Activated CD4-positive, CD25-positive, alpha-beta regulatory T cell treated with anti-CD3 and anti-CD28 coated beads, Interleukin-2, amount 50 U/mL, for 24 hours (primary cell): ENCODE results near the gene UBE2V1.
"Not testable (repeated sequence)": the region's sequence is repeated elsewhere in the genome, so short reads cannot be mapped to it uniquely, and the experiment has no call there.

Experiments
- ATAC-seq, 2 donors: fragments of 150-1000 bp; cut with Tn5 transposase; one replicate each; pipeline ENCODE4 v1.10.0; 2021; ENCODE audit warnings: mild to moderate bottlenecking in 1 of 2, moderate library complexity in 1 of 2

Gene UBE2V1

DNA sequence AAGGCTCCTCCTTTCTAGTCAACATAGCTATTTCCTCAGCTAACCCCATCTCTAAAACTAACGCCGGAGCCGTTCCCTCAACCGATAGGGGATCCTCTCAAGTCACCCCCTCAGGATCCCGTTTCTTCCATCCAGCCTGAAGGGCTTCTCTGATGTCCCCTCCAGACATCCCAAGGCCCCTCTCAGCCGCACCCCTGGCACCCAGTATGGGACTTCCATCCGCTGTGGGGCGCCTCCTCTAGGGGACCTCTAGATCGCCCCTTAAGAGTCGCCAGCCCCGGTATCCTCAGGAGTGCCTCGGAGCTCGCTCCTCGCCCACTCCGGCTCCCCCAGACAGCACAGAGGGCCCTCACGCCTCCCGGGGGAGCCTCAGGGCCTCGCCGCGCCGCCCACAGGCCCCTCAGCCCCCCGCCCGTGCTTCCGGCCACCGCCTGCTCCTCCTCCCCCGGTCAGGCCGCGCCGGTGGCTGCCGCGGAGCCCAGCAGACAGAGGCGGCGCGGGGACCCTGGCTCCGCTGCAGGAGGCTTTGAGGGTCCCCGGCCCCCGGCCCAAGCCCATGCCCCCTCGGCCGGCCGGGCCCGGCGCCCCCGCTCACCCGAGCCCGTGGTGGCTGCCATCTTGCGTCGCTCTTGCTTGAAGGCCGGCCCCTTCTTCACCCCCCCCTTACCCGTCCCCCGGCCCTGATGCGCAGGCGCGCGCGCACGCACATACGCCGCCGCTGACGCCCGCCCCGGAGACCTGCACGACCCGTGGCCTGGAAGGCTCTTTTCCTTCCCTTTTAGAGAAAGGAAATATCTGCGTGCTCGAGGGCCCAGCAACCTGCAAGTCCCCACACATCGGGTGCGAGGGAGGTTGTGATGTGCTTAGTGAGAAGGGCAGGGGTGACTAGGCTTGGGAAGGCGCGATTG, at the start of gene UBE2V1:
UBE2V1 (minus strand) TSS at position 639 of the 908 bp plus-strand sequence; CDS start at position 617, 22 bp downstream.
- ATAC-seq = peak; percentile 59 to 66

DNA sequence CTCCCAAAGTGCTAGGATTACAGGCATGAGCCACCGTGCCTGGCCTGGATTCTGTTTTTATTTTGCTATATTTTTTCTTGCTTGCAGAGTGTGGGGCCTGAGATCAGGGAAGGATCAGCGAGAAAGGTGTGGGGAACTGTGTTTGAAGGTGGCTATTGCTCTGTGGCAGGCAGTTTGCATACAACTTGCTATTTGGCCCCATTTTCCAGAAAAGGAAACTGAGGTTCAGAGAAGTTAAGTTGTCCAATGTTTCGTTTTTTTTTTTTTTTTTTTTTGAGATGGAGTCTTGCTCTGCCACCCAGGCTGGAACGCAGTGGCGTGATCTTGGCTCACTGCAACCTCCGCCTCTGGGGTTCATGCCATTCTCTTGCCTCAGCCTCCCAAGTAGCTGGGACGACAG, 48.5 kb upstream of the UBE2V1 start:
- ATAC-seq = not testable (repeated sequence)

DNA sequence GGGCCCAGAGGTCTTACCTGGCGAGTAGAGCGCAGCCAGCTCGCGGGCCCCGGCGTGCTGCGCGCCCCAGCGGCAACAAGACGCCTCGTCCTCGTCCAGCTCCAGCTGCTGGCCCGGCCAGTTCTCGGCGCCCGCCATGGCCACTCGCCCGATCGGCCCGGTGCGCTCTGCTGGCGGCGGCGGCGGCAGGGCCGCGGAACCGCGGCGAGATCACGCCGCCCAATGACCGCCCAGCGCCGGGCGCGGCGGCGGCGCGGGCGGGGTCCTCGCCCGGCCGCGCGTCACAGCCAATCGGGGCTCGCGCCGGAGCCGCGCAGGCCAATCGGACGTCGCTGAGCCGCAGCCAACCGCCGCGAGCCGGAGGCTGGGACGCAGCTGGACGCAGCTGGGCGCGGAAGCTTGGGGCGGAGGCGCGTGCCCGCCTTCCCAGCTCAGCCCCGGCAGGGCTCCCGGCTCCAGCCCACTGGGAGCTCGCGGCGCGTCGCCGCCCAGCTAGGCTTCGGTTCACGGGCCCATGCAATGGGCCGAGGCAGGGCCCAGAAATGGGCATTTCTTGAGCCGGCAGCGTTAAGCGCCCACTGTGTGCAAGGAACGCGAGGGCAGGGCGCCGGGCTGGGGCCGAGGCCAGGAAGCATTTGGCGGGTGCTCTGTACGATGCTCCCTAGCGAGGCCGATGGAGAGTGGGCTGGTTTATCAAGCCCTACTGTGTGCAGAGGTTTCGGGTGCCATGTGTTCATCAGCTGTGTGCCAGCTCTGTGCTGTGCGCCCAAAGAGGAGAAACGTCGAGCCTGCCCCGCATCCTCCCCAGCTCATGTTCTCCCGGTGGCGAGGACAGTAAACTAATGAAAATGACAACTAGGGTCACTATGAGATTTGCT, 40.8 kb upstream of the UBE2V1 start, which contains the start of gene PEDS1:
PEDS1 (minus strand) TSS at position 224 of the 878 bp plus-strand sequence; CDS start at position 138, 86 bp downstream.
- ATAC-seq = peak; percentile 98 to 99

DNA sequence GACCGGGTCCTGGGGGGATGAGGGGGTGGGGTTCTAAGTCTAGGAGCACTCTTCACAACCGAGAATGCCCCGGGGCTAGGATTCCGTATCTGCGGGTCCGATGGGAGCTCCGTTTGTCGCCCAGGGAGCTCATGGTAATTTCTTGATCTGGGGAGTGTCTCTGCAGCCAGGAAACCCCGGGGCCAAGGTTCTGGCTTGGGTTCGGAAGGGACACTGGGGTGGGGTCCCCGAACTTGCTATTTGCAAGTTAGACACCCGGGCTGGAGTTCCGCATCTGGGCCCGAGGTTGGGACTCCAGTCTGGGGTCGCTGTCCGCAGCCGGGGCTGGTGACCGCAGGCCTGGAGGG, 40.2 kb upstream of the UBE2V1 start:
- no peak for ATAC-seq

DNA sequence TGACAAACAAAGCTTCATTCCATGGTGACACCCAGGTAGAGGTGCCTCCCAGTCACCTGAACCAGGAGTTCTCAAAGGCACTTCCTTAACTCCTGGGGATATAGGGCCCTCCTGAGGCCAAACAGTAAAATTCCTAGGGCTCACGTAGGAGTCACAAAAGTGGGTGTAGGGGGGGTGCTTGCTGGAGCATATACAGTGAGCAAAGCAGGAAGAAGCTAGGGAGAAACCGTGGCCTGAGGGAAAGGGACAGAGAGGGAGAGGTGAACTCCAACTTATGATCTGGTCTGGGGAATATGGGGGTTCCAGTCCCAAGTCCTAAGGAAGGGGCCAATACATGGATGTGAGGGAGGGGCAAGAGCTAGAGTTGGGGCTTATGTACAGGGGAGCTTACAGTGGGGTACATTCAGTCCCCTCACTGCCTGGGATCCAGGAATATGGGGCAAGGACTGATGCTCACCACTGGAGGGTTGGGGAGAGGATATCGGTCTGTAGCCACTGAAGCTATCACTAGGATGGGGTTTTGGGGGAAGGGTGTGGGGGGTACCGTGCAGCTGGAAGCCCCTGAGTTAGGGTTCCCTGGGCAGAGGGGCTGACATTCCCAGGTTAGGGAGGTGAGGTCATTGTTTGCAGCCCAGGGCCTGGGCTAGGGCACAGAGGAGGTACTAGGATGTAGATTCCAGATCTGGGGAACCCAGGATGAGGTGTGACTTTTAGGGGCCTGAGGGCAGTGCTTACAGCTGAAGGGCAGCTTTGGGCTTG, 39.6 kb upstream of the UBE2V1 start:
- ATAC-seq = no peak

DNA sequence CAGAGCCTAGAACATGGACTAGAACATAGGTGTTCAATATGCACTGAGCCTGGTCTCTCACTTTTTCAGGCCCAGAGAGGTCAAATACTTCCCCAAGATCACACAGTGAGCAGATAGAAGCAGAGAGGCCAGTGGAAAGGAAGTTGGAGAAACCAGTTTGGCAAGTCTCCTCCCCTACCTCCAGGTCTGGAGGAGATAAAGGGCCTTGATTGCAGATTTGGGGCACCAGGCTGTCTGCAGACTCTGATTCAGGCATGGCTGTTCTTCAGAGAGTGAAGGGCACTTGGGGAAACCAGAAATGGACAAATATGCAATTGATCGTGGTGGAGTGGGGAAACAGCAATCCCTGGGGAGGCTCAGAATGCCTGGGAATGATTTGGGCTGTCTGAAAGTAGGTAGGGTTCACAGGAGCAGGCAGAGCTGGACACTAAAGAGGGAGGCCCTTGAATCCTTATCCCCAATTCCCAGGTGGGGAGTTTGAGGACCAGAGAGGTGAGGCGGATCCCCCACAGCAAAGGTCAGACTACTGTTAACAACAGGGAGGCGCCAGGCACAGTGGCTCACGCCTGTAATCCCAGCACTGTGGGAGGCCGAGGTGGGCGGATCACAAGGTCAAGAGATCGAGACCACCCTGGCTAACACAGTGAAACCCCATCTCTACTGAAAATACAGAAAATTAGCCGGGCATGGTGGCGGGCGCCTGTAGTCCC, 38.2 kb upstream of the UBE2V1 start:
- ATAC-seq = no peak

DNA sequence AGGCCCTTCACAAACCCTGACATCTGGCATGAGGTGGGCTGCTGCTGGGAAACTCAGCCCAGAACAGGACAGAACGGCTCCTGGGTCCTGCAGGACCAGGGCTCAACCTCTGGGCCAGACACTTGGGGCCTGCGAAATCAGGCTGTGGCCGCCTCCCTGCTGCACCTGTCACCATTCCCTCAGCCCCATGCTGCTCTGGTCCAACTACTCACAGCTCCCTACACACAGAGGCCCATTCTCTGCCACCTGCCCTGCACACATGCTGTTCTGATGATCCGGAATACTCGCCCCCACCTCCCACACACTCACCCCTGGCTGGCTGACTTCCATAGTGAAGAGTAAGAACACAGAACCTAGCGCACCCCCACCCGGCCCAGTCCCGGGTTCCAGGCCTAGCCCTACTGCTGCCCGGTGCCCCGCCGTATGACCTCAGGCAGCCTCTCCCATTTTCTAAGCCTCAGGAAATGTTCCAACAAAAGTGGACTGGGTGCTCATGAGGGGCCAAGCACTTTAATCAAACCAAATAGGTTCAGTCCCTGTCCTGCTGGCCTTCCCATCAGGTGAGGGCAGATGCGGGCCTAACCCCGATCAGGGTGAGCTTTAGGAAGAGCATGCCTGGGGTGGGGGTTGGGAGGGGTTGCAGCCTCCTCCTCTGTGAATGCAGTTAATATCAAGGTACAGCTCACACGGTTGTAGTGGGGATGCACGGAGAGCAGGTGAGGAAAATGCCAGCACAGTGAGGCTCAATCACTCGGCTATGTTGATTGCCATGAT, 36.7 kb upstream of the UBE2V1 start:
- no peak for ATAC-seq

DNA sequence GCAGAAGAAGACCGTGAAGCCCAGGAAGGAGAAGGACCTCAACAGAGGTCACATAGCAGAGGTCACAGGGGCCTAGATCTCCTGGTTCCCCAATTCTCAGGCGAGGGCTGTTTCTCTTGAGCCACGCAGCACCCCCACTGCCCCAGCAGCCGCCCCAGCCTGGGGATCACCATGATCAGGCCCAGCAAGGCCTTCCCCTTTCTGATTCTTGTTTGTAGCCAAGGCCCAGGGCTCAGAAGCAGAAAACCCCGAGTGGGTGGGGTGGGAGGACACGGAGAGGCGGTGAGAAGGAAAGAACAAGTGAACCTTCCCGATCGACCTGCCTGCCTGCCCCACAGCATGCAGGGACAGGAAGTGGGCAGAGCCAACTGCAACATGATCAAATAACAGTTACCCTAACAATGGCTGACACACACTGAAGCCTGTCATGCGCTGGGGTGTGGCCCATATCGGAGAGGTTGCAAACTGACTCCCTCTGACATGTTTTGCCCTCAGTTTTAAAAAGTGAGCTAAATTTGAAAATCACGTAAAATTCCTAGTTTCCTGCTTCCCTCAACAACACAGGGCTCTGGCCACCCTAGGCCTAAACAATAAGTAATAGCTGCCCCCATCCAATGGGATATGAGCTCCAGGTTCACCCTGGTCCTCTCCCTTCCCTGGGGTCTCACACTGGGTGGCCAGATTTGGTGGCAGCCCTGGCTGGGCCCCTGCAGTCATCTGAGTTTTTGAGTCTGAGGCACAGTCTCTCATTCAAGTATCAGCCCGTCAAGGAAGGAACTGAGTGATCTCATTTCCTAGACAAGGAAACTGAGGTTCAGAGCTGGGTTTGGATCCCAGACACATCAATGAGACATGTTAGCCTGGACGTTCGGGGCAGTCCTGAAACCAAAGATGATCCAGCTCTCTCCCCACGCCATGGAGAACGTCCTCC, 34.0 kb upstream of the UBE2V1 start:
- ATAC-seq = peak; percentile 99

DNA sequence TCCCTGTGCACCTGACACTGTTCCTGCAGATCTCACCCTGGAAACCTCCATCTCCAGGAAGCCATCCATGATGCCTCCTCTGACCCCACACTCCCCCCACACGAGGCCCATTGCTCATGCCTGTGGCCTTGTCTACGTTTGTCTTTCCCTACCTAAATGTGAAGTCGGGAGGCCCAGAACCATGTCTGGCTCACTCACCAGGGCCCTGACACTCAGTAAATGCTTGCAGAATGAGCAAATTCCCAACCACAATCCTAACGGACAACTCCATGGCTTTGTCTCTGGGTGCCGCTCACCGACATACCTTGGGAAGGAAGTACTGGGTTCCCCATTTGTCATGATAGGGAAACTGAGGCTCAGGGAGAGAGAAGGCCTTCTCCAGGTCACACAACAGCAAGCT, 33.3 kb upstream of the UBE2V1 start:
- no peak for ATAC-seq

DNA sequence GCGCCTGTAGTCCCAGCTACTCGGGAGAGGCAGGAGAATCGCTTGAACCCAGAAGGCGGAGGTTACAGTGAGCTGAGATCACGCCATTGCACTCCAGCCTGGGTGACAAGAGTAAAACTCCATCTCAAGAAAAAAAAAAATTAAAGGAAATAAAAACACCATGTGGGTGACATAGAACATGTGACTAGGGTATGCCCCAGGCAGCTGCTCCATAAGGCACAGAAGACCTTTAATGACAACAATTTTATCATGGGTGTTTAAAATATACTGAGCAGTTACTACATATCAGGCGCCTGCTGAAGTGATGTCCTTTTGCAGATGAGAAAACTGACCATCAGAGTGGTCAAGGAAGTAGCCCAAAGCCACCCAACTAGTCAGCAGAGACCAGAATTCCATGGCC, 32.6 kb upstream of the UBE2V1 start:
- no peak for ATAC-seq

DNA sequence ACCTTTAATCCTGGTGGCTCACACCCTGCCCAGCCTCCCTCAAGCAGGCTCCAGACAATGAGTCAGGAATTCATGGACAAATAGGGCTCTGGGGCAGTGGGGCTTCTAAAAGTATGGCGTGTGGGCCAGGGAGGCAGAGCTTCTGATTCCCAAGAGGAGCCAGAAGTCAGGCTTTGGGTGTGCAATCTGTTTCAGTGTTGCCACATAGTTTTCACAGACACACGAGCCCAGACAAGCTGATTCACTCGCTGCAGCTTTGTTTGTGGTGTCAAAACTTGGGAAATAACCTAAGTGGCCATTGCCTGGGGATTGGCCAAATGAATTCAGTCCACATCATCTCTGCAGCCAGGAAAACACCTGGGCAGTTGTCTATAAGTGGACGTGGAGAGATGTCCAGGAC, 31.4 kb upstream of the UBE2V1 start:
- no peak for ATAC-seq

DNA sequence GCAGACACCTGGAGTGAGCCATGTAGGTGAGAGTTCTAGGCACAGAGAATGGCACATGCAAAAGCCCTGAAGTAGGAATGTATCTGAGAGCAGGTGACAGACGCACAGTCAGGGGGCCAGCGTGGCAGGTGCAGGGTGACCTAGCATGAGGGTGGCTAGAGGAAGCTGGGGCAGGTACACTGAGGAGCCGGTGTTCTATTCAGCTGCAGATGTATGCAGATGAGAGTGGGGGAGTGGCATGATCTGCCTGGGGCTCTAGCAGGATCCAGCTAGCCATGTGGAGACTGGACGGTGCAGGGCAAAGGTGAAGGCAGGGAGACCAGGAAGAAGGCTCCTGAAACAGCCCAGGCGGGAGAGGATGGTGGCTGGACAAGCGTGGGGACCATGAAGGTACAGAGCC, 29.9 kb upstream of the UBE2V1 start:
- ATAC-seq = no peak

DNA sequence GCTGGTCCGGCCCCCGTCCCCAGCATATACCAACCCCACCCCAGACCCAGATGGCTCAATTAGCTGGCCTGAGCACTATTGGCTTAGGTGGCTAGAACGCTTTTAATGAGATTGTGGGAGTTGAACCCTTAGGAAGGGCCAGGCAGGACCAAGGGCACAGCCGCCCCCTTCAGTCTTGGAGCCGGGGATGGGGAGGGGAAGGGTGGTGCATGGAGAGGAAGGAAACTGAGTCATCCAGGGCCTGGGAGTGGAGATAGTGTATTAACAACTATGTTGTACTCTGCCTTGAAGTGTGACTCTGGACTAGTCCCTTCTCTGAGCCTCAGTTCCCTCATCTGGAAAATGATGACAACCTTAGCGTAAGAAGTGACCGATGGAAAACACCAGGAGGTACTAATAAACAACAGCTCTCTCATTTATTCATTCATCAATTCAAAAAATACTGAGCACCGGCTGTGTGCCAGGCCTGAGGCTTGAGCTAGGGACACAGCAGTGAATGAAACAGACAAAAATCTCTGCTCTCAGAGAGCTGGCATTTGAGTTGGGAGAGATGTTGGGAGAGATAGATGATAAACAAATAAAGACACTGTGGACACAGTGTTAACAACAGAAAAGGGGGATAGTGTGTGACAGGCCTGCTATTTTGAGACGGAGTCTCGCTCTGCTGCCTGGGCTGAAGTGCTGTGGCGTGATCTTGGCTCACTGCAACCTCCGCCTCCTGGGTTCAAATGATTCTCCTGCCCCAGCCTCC, 29.0 kb upstream of the UBE2V1 start:
- no peak for ATAC-seq

DNA sequence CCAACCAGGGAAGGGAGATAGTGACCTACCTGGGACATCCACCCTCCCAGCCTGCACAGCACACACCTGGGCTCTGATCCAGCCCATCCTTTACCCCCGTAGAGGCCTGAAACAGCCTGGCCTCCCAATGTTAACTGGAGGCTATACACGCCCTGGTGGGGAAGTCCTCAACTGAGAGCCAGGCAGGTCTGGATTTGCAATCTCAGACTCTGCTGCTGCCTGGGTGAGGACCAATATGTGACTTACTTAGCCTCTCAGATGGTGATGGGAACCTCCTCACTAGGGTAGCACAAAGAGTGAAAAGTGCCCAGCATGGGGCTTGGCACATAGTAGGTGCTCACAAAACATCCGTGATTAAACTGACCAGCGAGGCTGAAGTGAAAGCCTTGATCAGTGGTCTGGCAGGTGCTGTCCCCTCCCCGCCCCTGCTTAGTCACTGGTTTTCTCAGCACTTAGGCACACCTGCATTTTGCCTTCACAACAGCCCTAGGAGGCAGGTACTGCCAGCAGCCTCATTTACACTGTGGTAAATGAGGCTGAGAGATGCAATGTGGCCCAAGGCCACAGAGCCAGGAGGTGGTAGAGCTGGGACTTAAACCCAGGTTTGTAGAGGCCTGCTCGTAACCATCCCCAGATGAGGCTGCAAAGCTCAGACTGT, 28.2 kb upstream of the UBE2V1 start:
- ATAC-seq = no peak

DNA sequence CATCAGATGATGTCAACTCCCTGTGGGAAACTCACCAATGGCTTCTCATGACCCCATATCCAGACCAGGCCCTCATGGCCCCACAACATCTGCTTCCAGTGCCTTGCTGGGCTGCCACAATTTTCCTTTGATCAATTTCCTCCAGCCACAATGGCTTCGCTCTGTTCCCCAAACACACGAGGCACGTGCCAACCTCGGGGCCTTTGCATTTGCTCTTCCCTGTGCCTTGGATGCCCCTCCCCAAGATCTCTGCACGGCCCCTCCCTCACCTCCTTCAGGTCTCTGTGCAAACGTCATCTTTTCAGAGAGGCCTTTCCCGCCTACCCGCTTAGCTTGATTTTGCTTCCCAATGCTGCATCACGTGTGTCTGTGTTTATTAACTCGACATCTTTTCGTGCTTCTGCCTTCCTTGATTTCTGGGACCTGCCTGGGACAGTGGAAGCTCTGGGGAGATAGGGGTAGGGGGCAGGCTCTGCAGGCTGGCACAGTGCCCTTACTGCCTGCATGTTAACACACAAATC, 27.4 kb upstream of the UBE2V1 start:
- no peak for ATAC-seq

DNA sequence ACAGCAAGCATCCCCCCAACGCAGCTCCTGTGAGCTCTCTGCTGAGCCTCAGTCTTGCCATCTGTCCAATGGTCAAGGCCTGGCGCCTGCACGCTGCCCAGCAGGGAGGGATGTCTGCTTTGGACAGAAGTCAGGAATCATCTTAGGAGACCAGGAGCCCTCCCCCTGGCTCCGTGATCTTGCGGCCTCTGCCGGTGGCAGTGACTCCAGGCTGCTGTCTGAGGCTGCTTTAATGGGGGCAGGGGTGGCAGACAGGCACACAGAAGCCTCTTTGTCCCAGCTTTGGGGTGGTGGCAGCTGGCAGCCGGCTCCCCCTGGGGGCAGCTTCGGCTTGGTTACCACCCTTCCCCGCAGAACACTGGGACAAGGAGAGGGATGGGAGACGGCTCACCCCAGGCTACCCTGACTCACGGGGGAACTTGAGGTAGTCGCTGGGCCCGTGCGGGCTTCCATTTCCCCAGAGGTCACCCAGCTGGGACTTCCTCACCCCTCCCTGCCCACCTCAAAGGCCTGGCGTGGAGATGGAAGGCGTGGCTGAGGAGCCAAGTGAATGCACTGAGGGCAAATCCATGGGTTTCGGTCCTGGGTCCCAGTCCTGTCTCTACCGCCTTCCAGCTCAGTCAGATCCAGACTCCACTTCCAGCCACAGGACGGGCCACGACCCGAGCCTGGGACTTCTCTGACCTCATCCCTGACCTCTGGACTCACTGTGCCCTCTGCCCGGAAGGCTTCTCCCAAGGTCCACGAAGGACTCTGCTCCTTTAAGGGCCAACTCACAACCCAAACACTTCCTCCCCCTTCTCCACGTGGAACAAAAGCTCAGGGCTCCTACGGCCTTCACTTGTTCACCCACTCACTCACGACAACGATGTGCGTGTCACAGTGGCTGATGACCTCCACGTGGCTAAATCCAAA, 25.8 kb upstream of the UBE2V1 start:
- no peak for ATAC-seq

DNA sequence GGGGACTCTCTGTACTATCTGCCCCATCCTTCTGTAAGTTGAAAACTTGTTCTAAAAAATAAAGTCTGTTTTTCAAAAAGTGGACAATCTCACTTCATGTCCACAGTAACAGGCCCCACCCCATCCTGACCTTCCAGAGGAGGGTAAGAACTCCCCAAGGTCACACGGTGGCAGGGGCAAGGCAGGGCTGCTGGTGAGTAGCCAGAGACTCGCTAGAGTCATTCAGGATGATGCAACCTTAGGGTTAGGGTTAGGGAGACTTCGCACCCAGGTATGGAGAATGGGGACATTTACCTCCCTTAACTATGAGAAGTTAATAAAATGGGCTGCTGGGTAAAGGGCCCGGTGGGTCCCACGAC, 25.1 kb upstream of the UBE2V1 start:
- ATAC-seq = no peak

DNA sequence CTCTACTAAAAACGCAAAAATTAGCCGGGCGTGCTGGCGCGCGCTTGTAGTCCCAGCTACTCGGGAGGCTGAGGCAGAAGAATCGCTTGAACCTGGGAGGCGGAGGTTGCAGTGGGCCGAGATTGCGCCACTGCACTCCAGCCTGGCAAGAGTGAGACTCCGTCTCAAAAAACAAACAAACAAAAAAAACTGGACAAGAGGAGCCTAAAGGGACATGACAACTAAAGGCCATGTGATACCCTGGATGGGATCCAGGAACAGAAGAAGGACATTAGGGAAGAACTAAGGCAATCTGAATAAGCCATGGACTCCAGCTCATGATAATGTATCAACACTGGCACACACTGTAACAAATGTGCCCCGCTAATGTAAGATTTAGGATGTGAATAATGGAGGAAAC, 24.8 kb upstream of the UBE2V1 start:
- not testable (repeated sequence) for ATAC-seq
